EL (cell line): ENCODE results near the gene ASB13.
"Not testable (repeated sequence)": the region's sequence is repeated elsewhere in the genome, so short reads cannot be mapped to it uniquely, and the experiment has no call there.

Experiments
- DNase-seq: peaks from one replicate; pipeline ENCODE4 v3.0.0-alpha.2; 2016

The ASB13 gene

DNA sequence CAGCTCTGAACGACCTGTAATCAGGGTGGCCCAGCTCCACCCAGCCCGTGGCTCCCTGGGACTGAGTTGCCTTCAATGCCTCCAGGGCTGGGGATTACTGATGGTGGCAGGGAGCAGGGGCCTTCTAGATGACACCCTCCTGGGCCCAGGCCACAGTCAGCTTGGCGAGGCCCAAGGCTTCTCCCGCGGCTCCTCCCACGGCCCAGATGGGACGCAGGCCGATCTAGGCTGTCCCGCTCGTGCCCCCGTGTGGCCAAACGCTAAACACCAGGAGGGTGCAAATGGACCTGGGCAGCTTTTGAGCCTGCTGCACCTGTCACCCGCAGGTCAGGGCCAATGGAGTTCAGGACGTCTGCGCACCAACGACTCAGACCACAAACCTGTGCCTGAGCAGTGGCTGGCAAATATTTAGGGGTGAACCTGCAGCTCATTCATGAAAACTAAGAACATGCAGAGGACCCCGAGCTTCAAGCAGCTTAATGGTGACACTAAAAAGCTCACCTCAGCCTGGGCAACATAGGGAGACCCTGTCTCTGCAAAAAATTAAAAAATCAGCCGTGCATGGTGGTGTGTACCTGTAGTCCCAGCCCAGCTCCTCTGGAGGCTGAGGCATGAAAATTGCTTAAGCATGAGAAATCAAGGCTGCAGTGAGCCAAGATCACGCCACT is 43.2 kb downstream of the ASB13 start:
- peak; percentile 84 for DNase-seq

DNA sequence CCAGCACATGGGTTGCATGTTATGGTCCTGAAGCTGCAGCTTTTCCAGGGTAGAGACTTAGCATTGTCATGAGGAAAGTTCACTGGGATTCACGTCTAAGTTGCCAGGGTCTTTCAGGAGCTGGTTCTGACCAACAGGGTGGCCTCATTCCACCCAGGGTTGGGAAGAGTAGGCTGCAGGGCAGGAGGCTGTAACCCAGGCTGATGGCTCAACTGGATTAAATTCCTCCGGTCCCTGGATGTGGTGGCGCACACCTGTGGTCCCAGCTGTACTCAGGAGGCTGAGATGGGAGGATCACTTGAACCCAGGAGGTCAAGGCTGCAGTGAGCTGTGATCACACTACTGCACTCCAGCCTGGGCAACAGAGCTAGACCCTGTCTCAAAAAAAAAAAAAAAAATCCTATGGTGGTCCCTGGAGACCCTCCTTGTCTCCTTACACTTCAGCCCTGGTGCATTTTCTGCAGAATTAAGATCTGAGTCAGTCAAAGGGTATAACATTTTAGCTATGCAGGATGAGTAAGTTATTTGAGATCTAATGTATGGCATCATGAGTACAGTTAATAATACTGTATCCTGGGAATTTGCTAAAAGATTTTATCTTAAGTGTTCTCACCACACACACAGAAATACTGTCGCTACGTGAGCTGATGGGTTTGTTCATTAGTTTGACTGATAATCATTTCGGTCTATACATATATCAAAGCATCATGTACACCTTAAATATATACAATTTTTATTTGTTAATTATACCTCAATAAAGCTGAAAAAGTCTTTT is 44.0 kb downstream of the ASB13 start:
- DNase-seq: peak; percentile 43

DNA sequence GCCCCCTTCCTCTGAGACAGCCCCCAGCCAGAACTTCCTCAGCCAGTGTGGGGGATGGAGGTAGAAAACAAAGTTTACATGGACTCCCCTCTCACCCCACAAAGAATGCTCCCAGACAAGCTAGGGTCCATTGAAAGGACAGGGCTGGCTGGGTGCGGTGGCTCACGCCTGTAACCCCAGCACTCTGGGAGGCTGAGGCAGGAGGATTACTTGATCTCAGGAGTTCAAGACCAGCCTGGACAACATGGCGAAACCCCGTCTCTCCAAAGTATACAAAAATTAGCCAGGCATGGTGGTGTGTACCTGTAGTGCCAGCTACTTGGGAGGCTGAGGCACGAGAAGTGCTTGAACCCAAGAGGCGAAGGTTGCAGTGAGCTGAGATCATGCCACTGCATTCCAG is 45.0 kb downstream of the ASB13 start:
- DNase-seq: not testable (repeated sequence)

DNA sequence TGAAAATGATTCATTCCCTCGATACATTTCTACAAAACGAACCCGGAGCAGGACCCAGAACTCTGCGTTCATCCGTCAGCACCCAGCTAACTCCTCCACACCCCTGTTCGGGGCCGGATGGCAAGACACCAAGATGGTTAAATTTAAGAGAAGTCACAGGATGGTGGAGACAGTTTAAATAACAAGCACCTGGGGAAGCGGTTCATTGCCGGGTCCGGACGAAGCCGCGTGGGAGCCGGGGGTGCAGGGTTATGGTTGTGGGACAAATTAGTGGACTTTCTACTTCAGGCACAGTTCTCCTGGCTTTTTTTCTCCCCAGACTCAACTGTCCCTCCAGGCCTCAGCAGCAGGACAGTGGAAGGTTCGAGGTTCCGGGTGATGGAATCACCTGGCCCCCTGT is 45.4 kb downstream of the ASB13 start:
- no peak for DNase-seq

DNA sequence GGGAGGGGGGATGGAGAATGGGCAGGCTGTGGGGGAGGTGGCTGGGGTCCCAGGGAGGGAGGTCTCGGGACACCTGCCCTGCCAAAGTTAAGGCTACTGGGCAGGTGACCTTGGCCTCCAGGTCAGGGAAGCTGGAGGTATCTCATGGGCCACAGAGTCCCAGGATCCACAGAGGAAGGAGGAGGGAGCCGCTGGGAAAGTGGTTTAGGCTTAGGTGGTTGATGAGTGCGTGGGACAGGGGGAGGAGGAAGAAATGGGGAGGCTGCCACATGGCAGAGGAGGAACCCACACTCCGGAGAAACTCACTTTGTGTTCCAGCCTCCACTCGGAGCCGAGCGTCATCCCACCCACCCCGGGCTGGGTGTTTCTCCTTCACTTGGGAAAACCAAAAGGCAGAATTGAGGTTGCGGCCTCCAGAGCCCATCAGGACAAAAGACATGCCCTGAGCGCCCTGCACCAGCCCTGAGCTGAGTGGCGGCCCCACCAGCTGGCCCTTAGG is 46.1 kb downstream of the ASB13 start:
- DNase-seq: no peak

DNA sequence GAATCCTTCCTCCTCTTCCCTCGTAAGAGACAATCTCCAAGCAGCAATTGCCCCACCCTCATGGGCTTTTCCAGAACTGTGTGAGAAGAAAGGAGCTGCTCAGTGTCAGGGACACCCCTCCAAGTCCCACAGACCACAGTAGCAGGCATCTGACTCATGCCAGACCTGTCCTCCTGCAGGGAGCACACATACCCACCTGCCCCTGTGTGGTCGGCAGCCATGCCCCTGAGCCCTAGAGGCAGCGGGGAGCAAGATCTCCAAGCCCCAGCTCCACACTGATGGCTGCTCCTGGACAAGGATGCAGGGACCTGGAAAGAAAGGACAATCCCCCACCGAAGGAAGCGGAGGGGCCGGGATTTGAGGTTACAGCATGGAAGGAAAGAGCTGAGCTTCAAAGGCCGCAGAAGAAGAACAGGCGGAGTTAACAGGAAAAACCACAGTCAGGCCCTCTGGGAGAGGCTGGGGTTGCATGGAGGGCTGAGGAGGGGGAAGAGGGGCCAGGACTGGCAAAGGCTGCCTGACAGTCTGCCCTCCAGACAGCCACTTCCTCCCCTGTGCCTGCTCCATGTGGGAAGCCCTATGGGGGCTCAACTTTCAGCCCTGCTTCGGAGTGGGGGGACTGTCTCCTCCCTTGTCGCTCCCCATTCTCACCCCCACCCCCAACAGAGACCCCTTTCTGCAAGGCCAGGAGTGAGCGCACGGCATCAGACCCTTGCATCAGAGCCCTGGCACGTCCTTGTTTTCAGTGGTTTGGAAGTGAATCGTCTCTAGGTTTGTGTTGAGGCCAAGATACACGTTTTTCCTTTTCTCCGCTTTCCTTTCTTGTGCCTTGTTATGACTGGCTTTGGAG is 46.8 kb downstream of the ASB13 start:
- no peak for DNase-seq

DNA sequence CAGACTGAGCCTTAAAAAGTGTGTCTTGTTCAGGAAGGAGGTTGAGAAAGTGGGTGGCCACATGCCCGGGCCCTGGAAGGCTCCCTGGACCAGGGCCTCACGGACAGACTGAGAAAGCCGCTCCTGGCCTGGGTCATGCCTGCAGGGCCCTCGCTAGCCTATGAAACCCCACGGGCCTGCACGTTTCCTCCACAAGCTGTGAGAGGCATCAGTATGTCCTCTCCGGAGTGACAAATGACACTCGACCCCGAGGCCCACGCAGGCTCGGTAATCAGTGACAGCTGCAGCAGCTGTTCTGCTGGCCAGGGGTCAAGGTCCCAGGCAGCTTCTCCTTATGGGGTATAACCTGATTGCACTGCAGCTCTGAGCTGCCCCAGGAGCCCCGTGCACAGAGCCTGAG is 47.6 kb downstream of the ASB13 start:
- no peak for DNase-seq

DNA sequence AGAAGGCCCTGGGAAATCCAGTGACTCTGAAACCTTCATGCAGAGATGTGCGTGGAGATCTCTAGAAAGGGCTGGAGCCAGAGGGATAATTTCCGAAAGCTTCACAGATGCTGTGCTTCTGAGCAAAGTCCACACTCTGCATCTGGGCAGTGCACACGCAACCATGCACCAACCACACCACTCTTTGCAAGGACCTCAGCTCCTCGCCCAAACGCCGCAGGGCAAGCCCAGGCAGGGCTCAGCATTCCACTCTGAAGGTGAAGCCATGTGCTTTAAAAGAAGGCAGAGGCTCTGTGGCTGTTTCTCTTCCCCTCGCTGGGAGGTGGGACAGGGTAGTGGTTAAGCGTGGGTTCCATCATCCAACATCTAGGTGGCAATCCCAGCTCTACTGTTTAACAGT is 48.4 kb downstream of the ASB13 start:
- no peak for DNase-seq

DNA sequence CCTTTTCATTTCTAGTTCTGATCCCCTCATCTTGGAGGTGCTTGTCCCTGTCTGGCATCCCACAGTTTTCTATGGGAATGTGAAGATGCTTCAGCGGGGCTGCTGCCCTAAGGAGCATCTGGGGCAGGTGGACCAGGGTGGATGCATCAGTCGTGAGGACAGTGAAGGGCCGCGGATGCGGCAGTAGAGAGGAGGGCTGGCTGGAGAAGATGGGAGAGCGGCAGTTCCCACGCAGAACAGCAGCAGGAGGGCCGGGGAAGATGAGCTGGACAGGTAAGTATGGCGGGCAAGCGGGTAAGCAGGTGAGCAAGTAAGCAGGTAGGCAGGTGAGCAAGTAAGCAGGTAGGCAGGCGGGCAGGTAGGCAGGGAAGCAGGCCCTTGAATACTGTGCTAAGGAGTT is 48.9 kb downstream of the ASB13 start:
- DNase-seq: no peak

DNA sequence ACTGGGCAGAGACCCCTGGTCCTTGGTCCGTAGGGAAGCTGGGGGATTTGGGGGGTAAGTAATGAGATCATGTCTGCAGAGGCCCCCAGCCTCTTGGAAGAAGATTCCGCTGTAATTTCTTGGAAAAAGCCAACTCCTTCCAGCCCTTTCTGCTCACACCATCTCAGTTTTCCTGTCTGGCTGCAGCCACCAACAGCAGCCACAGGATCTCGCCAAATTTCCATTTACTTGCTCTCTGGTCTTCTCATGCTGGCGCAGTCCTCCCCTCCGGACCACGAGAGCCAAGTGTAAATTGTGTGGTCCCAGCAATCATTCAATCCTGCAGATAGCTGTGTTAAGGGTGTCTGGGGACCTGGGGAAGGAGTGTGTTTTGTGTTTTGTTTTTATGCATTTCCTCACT is 49.6 kb downstream of the ASB13 start:
- no peak for DNase-seq

DNA sequence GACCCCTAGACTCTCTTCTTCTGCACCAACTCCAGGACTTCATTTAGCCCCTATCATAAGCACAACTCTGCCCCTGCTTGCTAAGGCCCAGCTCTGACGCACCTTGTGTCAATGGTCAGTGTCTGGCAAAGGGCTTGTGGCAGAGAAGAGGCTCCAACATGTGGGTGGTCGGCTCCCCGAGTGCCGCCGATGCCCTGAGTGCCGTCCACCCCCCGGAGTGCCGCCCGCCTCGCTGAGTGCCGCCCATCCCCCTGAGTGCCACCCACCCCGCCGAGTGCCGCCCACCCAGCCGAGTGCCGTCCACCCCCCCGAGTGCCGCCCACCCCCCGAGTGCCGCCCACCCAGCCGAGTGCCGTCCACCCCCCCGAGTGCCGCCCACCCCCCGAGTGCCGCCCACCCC is 50.3 kb downstream of the ASB13 start:
- no peak for DNase-seq

DNA sequence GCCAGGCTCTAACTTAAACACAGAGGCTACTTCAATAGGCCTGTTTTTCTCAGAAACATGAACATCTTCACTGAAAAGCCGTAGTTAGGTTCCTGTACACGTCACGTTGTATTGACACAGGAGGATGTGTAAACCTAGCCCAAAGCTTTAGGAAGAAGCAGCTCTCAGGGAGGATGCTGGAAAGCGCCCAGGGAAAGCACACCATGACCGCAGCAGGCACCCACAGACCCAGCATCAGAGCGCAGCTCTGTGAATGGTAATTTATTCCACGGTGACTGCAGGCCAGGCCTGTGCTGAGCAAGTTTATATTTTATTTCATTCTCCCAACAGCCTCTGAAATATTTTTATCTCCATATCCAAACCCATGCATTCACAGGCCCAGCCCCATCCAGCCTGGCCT is 51.1 kb downstream of the ASB13 start:
- DNase-seq: no peak

DNA sequence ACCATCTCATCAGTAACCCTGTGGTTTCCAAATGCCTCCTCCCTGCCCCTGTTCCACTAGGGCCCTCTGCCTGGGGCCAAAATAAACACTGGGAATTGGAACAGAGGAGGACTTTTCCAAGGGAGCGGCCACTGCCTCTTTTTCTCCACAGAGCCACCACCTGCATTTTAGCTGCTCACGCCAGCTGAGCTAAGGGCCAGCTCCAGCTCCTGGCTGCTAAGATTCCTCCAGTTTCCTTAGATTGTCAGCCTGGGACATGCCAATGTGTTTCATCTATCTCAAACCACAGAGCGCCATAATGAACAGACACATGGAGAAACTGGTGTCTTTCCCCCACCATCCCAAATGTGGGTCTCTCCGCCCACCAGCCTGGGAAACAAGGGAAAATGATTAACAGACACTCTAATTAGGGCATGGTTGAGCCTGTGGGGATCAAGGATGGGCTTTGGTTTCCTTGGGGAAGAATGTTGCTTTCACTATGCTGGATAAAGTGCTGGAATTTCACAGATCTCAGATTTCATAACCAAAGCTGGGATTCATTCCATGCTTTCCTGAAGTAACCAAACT is 52.2 kb downstream of the ASB13 start:
- peak; percentile 24 for DNase-seq

DNA sequence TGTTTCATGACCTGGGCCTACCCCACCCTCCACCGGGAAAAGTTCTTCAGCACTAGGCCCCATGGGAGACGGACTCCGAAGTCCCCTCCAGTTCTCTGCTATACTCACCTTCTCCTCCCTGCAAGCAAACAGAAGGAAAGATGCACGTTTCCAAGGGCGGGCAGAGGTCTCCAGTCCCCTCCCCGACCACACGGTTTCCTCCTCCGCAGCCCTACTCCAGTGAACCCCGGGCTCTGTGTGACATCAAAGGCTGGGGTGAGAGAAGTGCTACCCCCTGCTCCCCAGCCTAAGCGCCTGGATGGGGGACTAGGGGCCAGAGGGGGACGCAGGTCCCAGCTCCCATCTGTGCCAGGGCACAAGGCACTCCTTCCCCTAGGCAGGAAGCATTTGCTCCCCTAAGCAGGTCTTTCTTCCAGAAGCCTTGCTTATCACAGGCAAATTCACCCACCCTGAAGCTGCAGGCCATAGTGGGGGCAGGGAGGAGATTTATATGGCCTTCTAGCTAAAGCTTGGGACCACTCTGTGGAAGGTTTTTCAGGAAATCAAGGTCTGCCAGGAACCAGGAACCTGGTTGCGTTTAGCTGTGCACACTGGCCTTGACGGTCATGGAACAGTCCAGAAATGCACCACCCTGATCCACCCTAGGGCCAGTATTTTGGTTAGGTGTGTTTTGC is 52.8 kb downstream of the ASB13 start:
- no peak for DNase-seq

DNA sequence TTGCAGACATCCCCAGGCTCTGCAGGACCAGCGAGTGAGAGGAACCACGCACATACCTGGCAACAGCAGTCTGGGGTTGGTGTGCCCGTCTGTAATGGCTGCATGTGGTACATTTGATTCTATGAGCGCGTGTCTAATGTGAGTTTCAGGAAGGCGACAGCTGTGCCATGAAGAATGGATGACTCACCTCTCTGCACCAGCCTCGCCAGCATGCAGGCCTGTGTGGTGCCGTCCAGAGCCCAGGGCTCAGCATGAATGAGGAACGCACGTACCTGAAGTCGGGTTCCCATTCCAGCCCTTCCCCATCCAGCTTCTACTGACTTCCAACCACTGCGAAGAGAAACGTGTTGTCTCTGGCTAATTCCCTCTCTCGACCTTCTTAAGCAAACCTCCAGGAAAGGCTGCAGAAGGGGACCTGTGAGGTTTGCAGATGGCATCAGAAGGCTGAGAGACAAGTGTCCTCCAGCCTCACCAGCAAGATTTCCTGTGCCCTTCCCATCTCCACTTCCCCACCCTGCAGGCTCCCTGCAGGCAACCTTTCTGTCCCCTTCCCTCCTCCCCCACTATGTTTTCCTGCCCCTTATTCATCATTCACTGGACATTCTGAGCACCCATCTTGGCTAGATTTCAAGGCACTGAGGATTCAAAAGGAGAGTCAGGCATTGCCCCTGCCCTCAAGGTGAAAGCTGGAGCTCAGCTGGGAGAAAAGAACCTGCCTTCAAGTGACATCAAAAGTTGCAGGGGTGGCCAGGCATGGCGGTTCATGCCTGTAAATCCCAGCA is 54.3 kb downstream of the ASB13 start:
- DNase-seq: peak; percentile 15

DNA sequence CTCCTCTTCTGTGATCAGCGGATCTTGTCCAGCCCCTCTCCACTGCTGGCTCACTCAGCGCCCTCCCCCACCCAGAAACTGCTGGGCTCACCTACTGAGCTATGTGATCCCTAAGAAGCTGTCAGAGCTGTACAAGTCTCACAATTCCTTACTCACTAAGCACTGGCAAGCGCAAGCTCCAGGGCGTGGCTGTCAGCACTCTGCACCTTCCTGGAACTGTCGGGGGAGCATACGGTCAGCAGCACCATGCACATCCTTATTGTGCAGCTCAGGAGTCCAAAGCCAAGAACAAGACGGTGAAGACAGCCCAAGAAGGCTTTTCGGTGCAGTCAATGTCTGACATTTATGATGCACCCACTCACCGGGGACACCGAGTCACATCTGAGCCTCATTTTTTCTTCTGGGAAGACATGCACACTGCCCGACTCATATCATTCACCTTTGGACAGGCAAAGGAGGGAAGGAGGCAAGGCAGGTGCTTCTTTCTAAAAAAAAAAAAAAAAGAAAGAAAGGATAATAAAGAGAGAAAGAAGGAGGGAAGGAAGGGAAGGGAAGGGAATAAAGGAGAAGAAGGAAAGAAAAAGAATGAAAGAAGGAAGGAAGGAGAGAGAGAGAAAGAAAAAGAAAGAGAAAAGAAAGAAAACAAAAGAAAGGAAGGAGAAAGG is 56.3 kb downstream of the ASB13 start:
- no peak for DNase-seq

DNA sequence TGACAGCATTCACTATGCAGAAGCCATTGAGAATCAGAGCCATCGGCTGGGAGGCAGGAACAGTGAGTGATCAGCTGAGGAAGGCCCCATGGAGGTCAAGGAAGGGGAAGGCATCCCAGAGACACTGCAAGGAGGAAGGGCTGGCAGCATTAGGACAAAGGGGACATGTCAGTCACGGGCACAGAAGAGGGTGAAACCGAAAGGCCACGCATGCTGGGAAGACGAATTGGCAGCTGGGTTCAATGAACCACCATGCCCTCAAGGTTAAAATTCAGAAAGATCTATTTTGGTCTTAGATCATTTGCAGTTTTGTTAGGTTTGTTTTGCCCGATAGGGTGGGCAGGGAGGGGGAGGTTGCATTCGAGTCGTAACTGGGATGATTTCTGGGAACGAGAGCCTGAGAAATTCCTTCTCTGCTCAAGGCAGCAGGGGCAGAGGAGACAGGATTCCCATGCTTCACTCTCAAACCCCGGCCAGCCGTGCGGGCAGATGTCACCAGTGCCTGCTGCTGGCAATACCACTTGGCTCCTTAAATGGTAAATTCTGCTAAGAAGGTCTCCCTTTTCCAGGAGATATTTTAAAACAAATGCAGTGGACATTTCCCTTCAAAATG is 57.7 kb downstream of the ASB13 start:
- DNase-seq: no peak

DNA sequence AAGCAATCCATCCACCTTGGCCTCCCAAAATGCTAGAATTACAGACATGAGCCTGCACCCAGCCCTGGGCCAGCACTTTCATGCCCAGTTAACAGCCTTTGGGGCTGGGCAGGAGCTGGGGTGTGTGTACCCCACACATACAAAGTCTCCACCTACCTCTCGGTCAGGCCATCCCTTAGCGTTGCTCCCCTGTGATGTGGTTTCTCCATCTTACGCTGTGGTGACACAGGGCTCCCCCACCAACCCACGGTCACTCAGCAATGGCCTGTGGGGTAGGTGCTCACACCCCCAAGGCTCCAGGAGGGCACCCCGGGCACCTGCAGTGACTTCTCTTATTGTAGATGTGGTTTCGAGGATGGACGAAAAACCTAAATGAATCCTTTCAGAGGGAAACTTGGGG is 58.8 kb downstream of the ASB13 start:
- no peak for DNase-seq

DNA sequence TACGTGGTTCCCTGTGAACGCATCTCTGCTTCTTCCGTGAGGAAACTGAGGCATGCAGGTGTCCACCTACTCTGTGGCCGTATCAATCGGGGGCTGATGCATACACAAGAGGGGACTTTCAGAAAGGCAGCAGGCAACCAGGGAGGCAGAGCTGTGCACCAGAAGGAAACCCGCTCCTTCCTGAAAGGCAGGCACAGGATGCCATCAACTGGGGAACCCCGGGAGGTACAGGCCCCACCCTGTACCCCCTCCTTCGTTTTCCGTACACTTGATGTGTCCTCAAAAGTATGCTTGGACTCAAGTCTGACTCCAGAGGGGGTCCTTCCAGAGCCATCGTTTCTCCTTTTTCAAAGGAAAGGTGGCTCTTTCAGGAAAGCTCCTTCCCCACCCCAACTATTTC is 59.5 kb downstream of the ASB13 start:
- DNase-seq: no peak

DNA sequence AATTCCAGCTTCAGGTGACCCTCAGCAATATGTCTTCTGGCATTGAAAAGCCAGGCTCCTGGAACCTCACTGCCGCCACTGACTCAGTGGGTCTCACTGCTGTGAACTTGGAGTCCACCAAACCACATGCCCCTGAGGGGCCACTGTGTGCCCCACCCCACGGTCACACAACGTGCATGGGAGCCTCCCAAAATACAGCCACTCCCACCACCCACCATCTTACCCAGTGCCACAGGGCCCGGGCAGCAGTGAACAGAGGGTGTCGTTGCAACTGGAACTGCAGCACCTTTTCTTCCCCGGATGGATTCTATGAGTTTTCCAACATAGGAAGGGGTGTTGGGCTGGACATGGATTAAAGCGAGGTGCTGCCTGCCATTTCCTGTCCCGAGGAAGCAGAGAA is 60.1 kb downstream of the ASB13 start:
- no peak for DNase-seq

DNA sequence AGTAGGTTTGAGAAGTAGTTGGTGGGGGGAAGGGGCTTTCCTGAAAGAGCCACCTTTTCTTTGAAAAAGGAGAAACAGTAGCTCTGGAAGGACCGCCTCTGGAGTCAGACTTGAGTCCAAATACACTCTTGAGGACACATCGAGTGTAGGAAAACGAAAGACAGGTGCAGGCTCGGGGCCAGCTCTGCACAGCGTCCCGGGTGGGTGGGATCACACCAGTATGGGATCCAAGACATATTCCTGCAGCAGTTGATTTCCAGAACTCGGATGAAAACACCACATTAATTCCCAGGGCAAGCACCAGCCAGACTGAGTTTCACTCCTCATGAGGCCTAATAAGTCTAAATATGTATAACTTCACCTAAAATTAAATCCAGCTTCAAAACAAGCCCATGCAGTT is 61.4 kb downstream of the ASB13 start:
- DNase-seq: no peak
